ENCODE data around the gene CEACAM20. TPM values are rescaled to one million over a fixed set of nuclear protein-coding genes. Genes with fewer than 3 reads are reported as not detected.
"Not testable (repeated sequence)": the region's sequence is repeated elsewhere in the genome, so short reads cannot be mapped to it uniquely, and the experiment has no call there.

CEACAM20 gene
- polyA plus RNA-seq, 3 donors: not detected

- Mint-ChIP-seq H3K27me3 (ENCODE audit: low read depth in 3 of 3) (peaks cover 0 to 1% (median 0%) of the 10 kb centered on the region in 3 donors), H3K9me3 (peaks cover 67 to 100% (median 99%) of the 10 kb centered on the region in 7 donors), H3K36me3 (peaks cover 42 to 48% of the 10 kb centered on the region in 2 donors), H3K4me3 (no peak overlapping the region), H3K4me1 (no peaks in the 10 kb centered on the region), H3K27ac (no peak overlapping the region)
- Histone ChIP-seq H3K79me2 (ENCODE audit: insufficient read depth, low read length) (no peaks in the 10 kb centered on the region), H2AFZ (ENCODE audit: insufficient read depth, low read depth, low read length, poor library complexity, severe bottlenecking) (no peak overlapping the region), H3K4me3 (replicated peaks in 1 of 3; ENCODE audit: low read depth in 2 of 3, low read length in 3 of 3) (peak overlapping the region in 1 of 3 experiments; percentile 60), H3K9ac (ENCODE audit: insufficient read depth, low read length, poor library complexity, severe bottlenecking) (no peak overlapping the region), H3K4me2 (replicated peaks; ENCODE audit: extremely low read depth, low read length, poor library complexity, severe bottlenecking) (no peak overlapping the region), H3K36me3 (replicated peaks in 1 of 2; ENCODE audit: control insufficient read depth in 1 of 2, insufficient read depth in 2 of 2, low read length in 2 of 2) (peaks cover 48 to 76% of the 10 kb centered on the region in 2 donors), H3K27ac (ENCODE audit: low read depth in 1 of 2, low read length in 2 of 2) (no peak overlapping the region), H3K9me3 (replicated peaks in 1 of 2; ENCODE audit: control insufficient read depth in 1 of 2, insufficient read depth in 1 of 2, low read length in 2 of 2) (peaks cover 58 to 100% of the 10 kb centered on the region in 2 donors), H3K27me3 (ENCODE audit: control insufficient read depth in 2 of 2, insufficient read depth in 2 of 2, low read length in 2 of 2) (no peaks in the 10 kb centered on the region), H4K20me1 (ENCODE audit: insufficient read depth, low read length) (no peaks in the 10 kb centered on the region), H3K4me1 (ENCODE audit: control insufficient read depth in 1 of 2, insufficient read depth in 2 of 2, low read length in 2 of 2) (no peaks in the 10 kb centered on the region)
- DNase-seq: no peak
- TF ChIP-seq CTCF (IDR thresholded peaks at IDR 0.05): no peak
- WGBS (ENCODE audit: insufficient coverage): no CpG with 5 or more reads among the region's 7 CpGs
- intact Hi-C loops (cut with micrococcal nuclease): no loop called here
Observed at GRCh38 chr19:44476559-44477408, 52.7 kb downstream of the CEACAM20 start.

- H3K4me3 ChIP-seq (replicated peaks in 1 of 3; ENCODE audit: low read depth in 2 of 3, low read length in 3 of 3); H3K27ac Mint-ChIP-seq; H3K9ac ChIP-seq (ENCODE audit: insufficient read depth, low read length, poor library complexity, severe bottlenecking); H4K20me1 ChIP-seq (ENCODE audit: insufficient read depth, low read length); H3K27ac ChIP-seq (ENCODE audit: low read depth in 1 of 2, low read length in 2 of 2); H3K4me1 ChIP-seq (ENCODE audit: control insufficient read depth in 1 of 2, insufficient read depth in 2 of 2, low read length in 2 of 2); H3K4me1 Mint-ChIP-seq; H3K79me2 ChIP-seq (ENCODE audit: insufficient read depth, low read length); H2AFZ ChIP-seq (ENCODE audit: insufficient read depth, low read depth, low read length, poor library complexity, severe bottlenecking); H3K27me3 ChIP-seq (ENCODE audit: control insufficient read depth in 2 of 2, insufficient read depth in 2 of 2, low read length in 2 of 2); H3K36me3 ChIP-seq (replicated peaks in 1 of 2; ENCODE audit: control insufficient read depth in 1 of 2, insufficient read depth in 2 of 2, low read length in 2 of 2); intact Hi-C loops (cut with micrococcal nuclease); H3K4me2 ChIP-seq (replicated peaks; ENCODE audit: extremely low read depth, low read length, poor library complexity, severe bottlenecking); H3K27me3 Mint-ChIP-seq (ENCODE audit: low read depth in 3 of 3); H3K36me3 Mint-ChIP-seq; DNase-seq; H3K4me3 Mint-ChIP-seq: not testable (repeated sequence)
- H3K9me3 ChIP-seq (replicated peaks in 1 of 2; ENCODE audit: control insufficient read depth in 1 of 2, insufficient read depth in 1 of 2, low read length in 2 of 2): peaks cover 63 to 99% of the 10 kb centered on the region in 2 donors
- 73% methylated on average over 4 of the region's 5 CpGs for WGBS (ENCODE audit: insufficient coverage)
- H3K9me3 Mint-ChIP-seq: peaks cover 51 to 97% (median 83%) of the 10 kb centered on the region in 7 donors
Observed at GRCh38 chr19:44468730-44469129, 60.7 kb downstream of the CEACAM20 start.

- H3K4me3 ChIP-seq (replicated peaks in 1 of 3; ENCODE audit: low read depth in 2 of 3, low read length in 3 of 3); intact Hi-C loops (cut with micrococcal nuclease); H3K27ac ChIP-seq (ENCODE audit: low read depth in 1 of 2, low read length in 2 of 2); H3K27me3 Mint-ChIP-seq (ENCODE audit: low read depth in 3 of 3); H3K36me3 Mint-ChIP-seq; H3K36me3 ChIP-seq (replicated peaks in 1 of 2; ENCODE audit: control insufficient read depth in 1 of 2, insufficient read depth in 2 of 2, low read length in 2 of 2); H3K4me1 ChIP-seq (ENCODE audit: control insufficient read depth in 1 of 2, insufficient read depth in 2 of 2, low read length in 2 of 2); H3K9ac ChIP-seq (ENCODE audit: insufficient read depth, low read length, poor library complexity, severe bottlenecking); H3K27ac Mint-ChIP-seq; DNase-seq; H3K79me2 ChIP-seq (ENCODE audit: insufficient read depth, low read length); H3K27me3 ChIP-seq (ENCODE audit: control insufficient read depth in 2 of 2, insufficient read depth in 2 of 2, low read length in 2 of 2); H3K4me2 ChIP-seq (replicated peaks; ENCODE audit: extremely low read depth, low read length, poor library complexity, severe bottlenecking); H2AFZ ChIP-seq (ENCODE audit: insufficient read depth, low read depth, low read length, poor library complexity, severe bottlenecking); H3K4me3 Mint-ChIP-seq; H3K4me1 Mint-ChIP-seq; H4K20me1 ChIP-seq (ENCODE audit: insufficient read depth, low read length): not testable (repeated sequence)
- 71% methylated on average over 2 of the region's 3 CpGs for WGBS (ENCODE audit: insufficient coverage)
- peaks cover 51 to 71% of the 10 kb centered on the region in 2 donors for H3K9me3 ChIP-seq (replicated peaks in 1 of 2; ENCODE audit: control insufficient read depth in 1 of 2, insufficient read depth in 1 of 2, low read length in 2 of 2)
- H3K9me3 Mint-ChIP-seq: peaks cover 20 to 68% (median 54%) of the 10 kb centered on the region in 7 donors
Observed at GRCh38 chr19:44462600-44463286, 66.7 kb downstream of the CEACAM20 start.
